Measurements from ENCODE around the gene MROH2B.

DNA sequence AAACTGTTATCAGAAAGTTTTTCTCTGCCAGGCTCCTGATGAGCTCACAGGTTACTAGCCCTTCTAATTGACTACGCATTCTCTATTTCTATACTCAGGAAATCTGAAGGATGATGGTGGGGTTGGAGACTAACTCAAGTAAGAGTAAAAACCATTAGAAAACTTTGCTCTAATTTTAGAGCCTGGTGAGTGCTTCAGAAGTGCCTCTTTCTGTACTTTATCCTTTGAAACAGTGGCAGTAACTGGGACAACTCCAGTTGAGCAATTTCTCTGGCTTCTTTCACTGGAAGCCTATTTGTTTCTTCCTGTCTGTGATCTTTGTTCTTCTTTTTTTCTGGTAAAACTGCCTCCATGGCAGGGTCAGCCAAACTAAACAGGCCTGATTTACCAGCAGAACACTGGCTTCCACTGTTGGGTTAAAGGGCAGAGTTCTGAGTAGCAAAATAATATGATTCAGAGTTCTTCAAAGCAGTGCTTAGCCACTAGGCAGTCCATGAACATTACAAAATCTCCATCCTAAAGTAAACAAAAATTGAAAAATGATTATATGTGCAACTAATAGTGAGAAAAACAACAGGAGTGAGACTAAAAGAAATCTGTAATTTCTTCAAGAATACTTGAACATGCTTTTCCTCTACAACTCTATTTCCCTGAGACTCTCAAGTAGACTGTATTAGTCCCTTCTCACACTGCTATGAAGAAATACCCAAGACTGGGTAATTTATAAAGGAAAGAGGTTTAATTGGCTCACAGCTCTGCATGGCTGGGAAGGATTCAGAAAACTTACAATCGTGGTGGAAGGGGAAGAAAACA lies 79.8 kb downstream of the MROH2B start:
- TF ChIP-seq, protein P1, sequence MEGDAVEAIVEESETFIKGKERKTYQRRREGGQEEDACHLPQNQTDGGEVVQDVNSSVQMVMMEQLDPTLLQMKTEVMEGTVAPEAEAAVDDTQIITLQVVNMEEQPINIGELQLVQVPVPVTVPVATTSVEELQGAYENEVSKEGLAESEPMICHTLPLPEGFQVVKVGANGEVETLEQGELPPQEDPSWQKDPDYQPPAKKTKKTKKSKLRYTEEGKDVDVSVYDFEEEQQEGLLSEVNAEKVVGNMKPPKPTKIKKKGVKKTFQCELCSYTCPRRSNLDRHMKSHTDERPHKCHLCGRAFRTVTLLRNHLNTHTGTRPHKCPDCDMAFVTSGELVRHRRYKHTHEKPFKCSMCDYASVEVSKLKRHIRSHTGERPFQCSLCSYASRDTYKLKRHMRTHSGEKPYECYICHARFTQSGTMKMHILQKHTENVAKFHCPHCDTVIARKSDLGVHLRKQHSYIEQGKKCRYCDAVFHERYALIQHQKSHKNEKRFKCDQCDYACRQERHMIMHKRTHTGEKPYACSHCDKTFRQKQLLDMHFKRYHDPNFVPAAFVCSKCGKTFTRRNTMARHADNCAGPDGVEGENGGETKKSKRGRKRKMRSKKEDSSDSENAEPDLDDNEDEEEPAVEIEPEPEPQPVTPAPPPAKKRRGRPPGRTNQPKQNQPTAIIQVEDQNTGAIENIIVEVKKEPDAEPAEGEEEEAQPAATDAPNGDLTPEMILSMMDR (IDR thresholded peaks at IDR 0.05 in 2 of 3, conservative IDR thresholded peaks at IDR 0.05 in 1 of 3; ENCODE audit: borderline replicate concordance in 1 of 3, insufficient read depth in 1 of 3, low read depth in 2 of 3, low read length in 2 of 3): no peak
- no peak for TF ChIP-seq RAD21 (IDR thresholded peaks at IDR 0.05; ENCODE audit: low read depth)
- no peak for TF ChIP-seq POLR2A (IDR thresholded peaks at IDR 0.05; ENCODE audit: borderline replicate concordance, extremely low read depth, insufficient read depth, insufficient read length)
- no peak for TF ChIP-seq FOSL1 (IDR thresholded peaks at IDR 0.05; ENCODE audit: low read depth)
- no peak for TF ChIP-seq POLR2AphosphoS5 (IDR thresholded peaks at IDR 0.05; ENCODE audit: low read depth, low read length)
- TF ChIP-seq CEBPB (IDR thresholded peaks at IDR 0.05; ENCODE audit: low read depth): no peak
- TF ChIP-seq ELF1 (IDR thresholded peaks at IDR 0.05; ENCODE audit: borderline replicate concordance, low read depth): no peak
- TF ChIP-seq EZH2 (IDR thresholded peaks at IDR 0.05): no peak
- TF ChIP-seq REST (IDR thresholded peaks at IDR 0.05; ENCODE audit: low read depth): no peak
- no peak for TF ChIP-seq EZH2phosphoT487 (IDR thresholded peaks at IDR 0.05; ENCODE audit: borderline replicate concordance)
- TF ChIP-seq SP1 (IDR thresholded peaks at IDR 0.05; ENCODE audit: low read depth): no peak
- no peak for TF ChIP-seq SIN3A (IDR thresholded peaks at IDR 0.05; ENCODE audit: low read depth)

Data from HCT116 (cell line).